ENCODE results near the gene MAJIN.

DNA sequence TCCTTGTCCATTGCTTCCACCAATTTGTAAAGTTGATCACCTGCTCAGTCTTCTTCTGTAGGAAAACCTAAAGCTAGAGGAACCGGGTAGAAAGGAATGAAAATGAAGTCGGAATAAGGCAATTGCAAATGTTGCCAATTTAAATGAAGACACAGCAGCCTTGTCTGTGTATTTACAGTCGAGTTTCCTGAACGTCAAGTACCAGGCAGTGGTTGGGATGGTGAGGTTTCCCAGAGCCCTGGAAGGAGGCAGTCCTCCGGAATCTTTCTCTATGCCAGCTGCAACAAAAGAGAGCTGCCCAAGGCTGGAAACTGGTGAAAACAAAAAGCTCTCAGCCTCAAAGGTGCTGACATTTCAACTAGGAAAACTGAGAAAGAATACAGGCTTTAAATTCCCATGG lies 17.7 kb downstream of the MAJIN start:
- TF ChIP-seq EZH2 (IDR thresholded peaks at IDR 0.05; ENCODE audit: insufficient read depth, poor library complexity, severe bottlenecking) (no peak), EZH2phosphoT487 (IDR thresholded peaks at IDR 0.05; ENCODE audit: insufficient read depth, low read depth) (no peak)
